ENCODE measurements around the gene PNP.
"Not testable (repeated sequence)": the region's sequence is repeated elsewhere in the genome, so short reads cannot be mapped to it uniquely, and the experiment has no call there.

Gene PNP

DNA sequence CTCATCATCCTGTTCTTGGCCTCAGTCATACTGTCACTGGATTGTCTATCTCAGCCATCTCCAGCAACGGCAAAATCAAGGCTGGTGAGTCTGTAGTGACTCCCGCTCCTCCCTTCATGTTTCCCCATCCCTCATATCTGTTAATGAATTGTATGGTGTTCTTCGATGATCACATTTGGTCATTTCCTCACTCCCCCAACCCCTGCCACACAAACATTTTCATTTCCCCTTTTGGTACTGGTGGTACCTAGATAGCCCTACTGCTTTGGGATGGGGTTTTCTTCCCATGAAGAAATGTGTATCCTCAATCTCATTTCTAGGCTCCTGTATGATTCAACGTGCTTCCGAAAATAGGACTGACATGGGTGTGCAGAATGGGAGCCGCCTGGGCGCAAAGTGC, 30.5 kb upstream of the PNP start:
- no peak for DNase-seq (ENCODE audit: low spot score)
- in situ Hi-C loops (cut with MboI; ENCODE audit: low sequenced_read_pairs, unreplicated experiment): no loop called here
- TF ChIP-seq, protein P1, sequence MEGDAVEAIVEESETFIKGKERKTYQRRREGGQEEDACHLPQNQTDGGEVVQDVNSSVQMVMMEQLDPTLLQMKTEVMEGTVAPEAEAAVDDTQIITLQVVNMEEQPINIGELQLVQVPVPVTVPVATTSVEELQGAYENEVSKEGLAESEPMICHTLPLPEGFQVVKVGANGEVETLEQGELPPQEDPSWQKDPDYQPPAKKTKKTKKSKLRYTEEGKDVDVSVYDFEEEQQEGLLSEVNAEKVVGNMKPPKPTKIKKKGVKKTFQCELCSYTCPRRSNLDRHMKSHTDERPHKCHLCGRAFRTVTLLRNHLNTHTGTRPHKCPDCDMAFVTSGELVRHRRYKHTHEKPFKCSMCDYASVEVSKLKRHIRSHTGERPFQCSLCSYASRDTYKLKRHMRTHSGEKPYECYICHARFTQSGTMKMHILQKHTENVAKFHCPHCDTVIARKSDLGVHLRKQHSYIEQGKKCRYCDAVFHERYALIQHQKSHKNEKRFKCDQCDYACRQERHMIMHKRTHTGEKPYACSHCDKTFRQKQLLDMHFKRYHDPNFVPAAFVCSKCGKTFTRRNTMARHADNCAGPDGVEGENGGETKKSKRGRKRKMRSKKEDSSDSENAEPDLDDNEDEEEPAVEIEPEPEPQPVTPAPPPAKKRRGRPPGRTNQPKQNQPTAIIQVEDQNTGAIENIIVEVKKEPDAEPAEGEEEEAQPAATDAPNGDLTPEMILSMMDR (IDR thresholded peaks at IDR 0.05; ENCODE audit: borderline replicate concordance, control extremely low read depth, extremely low read depth, insufficient read depth, missing control alignments): no peak

DNA sequence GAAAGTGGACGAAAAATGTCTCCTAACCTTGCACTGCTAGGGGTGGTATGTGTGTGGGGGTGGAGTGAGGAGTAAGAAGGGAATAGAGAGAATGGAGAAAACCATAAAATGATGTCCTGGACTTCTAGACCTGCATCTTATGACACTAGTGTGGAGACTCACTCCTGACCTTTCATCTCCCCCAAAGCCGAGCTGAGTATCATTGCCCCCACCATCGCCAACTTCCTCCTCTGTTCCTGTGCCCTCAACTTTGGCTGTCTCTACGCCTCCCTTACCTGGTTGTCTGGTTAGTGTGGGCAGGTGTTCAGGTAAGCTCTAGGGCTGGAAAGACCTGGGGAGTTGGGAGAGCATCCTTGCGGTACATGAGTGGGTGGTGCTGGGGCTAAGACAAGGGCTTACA, 28.7 kb upstream of the PNP start:
- in situ Hi-C loops (cut with MboI; ENCODE audit: low sequenced_read_pairs, unreplicated experiment): no loop called here
- TF ChIP-seq, protein P1 (IDR thresholded peaks at IDR 0.05; ENCODE audit: borderline replicate concordance, control extremely low read depth, extremely low read depth, insufficient read depth, missing control alignments): no peak
- DNase-seq (ENCODE audit: low spot score): no peak

DNA sequence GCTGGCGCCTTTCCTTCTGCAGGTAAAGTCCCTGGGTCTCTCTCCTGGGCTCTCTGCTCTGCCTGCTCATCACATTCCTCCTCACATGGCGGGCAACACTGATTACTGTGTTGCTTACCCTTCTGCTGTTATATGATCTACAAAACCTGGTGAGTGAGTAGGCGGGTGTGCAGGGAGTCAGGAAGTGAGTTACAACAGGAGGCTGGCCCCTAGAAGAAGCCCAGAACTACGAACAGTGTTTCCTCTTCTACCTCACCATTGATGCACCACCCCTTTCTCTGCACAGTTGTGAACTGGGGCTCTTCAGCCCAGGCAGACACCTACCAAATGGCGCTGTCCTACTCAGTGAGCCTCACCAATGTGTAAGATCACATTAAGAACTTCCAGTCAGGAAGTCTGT, 28.3 kb upstream of the PNP start:
- in situ Hi-C loops (cut with MboI; ENCODE audit: low sequenced_read_pairs, unreplicated experiment): no loop called here
- DNase-seq (ENCODE audit: low spot score): no peak
- TF ChIP-seq, protein P1 (IDR thresholded peaks at IDR 0.05; ENCODE audit: borderline replicate concordance, control extremely low read depth, extremely low read depth, insufficient read depth, missing control alignments): no peak

DNA sequence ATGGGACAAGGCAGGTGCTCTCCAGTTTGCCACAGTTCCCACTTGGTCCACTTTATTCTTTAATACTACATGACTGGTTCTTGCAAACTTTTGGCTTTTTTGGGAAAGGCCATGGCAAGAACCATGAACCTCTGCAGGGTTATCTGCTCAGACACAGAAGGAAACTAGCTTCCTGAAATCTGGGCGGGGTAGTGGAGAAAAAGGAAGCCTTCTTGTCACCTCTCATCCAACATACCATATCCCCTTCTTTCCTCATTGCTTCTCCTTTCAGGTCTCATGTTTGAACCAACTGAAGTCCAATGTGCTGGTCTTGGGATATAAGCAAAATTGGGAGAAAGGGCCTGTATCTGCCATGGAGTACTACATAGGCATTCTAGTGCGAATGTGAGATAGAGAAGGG, 27.7 kb upstream of the PNP start:
- no peak for DNase-seq (ENCODE audit: low spot score)
- in situ Hi-C loops (cut with MboI; ENCODE audit: low sequenced_read_pairs, unreplicated experiment): no loop called here
- TF ChIP-seq, protein P1 (IDR thresholded peaks at IDR 0.05; ENCODE audit: borderline replicate concordance, control extremely low read depth, extremely low read depth, insufficient read depth, missing control alignments): no peak

DNA sequence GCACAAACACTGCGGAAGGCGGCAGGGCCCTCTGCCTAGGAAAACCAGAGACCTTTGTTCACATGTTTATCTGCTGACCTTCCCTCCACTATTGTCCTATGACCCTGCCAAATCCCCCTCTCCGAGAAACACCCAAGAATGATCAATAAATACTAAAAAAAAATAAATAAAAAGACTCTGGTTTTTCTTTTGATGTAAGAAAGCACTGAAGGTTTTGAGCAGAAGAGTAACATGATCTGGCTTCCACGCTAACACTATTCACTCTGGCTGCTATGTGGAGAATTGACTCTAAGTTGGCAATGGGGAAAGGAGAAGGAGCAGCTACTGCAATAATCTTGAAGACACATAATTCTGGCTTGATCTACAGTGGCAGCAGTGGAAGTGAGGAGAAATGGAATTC, 25.6 kb upstream of the PNP start:
- DNase-seq (ENCODE audit: low spot score); in situ Hi-C loops (cut with MboI; ENCODE audit: low sequenced_read_pairs, unreplicated experiment): not testable (repeated sequence)

DNA sequence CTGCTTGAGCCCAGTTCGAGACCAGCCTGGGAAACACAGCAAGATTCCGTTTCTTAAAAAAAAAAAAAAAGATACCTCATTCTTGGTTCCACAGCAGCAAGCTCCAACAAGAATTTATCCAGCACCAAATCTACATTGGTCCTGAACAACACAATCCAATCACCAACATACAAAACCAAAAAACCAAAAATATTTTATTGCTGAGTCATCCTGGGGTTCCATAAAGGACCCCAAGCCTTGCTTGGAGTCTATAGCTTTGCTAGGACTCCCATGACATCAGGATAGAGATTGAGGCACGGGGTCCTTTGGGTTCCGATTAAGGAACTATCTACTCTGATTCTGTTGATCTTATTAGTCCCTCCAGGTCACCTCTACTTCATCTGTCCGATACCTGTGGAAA, 22.3 kb upstream of the PNP start:
- in situ Hi-C loops (cut with MboI; ENCODE audit: low sequenced_read_pairs, unreplicated experiment): no loop called here
- TF ChIP-seq, protein P1 (IDR thresholded peaks at IDR 0.05; ENCODE audit: borderline replicate concordance, control extremely low read depth, extremely low read depth, insufficient read depth, missing control alignments): no peak
- no peak for DNase-seq (ENCODE audit: low spot score)

DNA sequence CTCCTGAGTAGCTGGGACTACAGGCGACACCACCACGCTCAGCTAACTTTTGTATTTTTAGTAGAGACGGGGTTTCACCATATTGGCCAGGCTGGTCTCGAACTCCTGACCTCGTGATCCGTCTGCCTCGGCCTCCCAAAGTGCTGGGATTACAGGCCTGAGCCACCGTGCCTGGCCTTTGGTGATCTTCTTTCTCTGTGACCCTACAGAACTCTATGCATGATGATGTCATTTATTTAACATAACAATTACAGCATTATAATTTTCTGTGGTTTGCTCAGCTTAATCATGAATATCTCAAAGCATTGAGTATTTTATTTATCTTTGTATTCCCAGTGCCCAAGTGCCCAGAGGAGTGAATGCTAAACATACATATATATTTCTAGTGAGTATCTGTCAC, 16.4 kb upstream of the PNP start:
- in situ Hi-C loops (cut with MboI; ENCODE audit: low sequenced_read_pairs, unreplicated experiment); DNase-seq (ENCODE audit: low spot score): not testable (repeated sequence)
